ENCODE results near the gene SAMD13.

SAMD13 gene, protein sequence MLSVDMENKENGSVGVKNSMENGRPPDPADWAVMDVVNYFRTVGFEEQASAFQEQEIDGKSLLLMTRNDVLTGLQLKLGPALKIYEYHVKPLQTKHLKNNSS
- 0 reads per million in 2 donors for total RNA-seq

DNA sequence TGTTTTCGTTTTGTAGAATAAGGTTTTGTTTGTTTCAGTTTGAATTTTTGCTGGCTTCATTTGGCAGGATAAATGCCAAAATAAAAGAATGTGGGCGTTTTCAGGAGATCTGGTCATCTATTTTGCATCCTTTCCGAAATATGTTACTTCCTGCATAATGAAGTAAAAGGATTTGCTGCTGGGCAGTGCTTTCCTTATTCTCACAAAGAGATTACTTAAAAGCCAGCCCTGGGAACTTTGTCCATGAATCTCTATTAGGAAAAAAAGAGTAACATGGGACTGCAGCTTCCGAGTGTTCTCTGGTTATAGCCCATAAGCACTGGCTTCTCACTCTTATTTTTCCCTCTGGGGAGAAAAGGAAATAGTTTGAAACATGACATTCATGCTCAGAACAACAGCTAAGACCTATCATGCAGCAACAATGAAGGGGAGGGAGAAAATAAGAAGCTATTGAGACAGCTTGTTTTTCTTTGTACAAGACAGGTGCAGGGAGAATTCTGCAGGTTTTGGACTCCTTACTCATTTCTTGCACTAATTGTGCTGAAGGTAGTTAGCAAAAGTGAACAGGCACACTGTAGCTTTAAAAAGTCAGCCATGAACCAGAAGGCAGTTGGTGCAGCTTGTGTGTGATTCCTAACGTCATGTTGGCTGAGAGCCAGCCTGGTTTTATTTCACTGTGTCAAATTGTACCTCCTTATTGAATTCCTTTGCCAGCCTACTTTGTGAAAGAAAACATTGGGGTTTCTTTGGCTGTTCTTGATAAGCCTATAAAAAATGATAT lies at the start of gene SAMD13:
Gene SAMD13, plus strand, starts transcription at position 705 of the 781 bp plus-strand sequence. CDS start 1,527 bp downstream, outside the sequence.
- DNase-seq, result peak in 1 of 5 experiments; percentile 81

DNA sequence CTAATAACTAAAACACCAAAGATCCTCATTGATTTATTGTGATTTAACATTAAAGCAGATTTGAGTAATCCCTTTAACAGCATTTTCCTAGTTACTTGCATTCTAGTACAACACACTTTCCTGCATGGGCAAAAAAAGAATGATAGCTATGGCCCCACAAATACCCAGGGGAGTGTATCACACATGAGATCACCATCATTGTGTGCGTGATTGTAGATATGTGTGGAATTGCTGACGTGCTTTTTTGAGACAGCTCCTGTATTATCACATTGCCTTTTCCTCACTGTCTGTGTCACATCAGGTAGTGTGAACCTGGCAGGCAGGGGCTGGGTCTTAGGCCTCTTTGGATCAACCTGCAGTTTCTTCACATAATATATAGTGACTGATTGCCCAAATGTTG lies 48.5 kb upstream of the SAMD13 start:
- no peak for DNase-seq

DNA sequence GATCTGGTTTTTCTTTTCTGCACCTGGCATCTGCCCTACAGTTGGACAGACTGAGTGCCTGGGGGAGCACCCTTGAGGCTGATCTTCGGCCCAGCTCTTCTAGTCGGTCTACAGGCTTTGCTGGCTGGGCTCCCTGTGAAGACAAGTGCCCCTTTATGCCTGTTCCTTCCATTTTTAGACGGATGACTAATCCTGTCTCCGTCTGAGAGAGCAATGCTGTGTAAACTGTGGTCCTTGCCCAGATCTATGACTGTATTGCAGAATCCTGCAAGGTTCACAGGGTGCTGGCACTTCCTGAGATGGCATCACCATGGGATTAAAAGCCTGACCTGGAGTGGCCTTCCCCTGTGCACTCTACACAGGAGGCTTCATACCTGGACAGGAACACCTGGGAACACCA lies 47.6 kb upstream of the SAMD13 start:
- no peak for DNase-seq

DNA sequence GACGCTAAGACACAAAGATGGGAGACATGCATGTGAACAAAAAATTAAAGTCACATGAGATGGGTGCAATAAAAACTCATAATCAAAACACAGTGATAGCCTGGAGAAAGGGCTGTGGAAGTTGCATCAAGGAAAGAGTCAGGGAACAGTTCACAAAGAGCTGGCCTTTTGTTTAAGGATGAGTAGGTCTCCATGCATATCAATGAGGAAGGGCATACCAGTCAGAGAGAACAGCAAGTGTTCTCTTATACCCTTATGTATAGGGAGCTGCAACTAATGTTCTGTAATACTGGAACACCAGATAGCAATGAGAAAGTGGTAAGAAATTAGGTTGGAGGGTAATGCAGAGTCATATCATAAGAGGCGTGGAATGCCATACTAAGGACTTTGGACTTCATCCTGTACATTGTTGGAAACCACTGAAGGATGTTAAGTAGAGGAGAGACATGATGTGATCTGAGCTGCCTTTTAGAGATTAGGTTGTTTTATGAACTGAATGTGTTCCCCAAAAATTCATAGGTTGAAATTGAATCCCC lies 46.7 kb upstream of the SAMD13 start:
- DNase-seq, result no peak

DNA sequence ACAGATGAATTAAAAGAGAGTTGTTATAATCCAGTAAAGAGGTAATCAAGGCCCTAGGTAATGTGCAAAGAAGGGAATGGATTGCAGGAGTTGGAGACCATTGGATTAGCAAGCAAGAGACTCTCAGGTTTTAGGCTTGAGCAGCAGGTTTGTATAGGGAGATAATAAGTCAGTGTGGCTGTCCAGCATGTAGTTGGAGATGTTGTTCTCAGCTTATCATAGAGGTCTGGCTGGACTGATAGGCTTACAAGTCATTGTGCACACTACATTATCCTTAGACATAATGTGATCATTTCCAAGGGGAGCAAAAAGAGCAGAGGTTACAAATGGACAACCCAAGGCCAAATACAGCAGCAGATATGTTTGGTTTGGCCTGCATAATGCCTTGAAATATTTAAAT lies 45.9 kb upstream of the SAMD13 start:
- no peak for DNase-seq

DNA sequence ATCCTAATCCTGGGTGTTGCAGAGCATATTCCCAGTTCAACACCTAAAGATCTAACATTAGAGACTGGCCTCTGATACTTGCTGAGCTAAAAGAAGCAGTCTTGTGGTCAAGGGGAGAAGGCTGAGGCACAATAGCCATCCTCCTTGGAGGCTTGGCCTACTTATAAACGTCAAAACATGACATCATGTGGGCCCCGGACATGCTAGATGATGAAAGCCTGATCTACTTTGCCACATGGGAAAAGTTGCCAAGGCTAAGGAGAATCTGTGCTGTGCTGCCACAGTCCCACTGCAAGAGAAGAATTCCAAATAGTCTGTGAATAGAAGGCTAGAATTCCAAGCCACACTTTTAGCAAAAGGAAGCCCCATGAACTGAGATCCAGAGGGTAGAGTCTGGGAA lies 43.9 kb upstream of the SAMD13 start:
- no peak for DNase-seq

DNA sequence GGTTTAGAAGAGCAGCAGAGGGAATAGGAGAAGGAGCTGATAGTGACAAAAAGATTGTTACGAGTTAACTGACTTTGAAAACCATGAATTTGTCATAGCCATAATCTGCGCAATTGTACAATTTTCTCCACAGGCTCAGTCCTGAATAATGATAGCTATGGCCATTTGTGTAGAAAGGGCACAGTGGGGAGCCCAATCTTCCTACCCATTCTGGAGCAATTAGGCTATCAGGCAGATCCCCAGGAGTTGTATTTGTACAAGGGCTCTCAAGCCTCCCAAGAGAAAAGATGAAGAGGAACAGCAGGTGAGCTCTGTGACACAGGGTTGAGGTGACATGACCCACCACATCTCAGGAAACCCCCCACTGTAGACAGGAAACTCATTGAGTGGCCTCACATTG lies 42.1 kb upstream of the SAMD13 start:
- DNase-seq, result no peak

DNA sequence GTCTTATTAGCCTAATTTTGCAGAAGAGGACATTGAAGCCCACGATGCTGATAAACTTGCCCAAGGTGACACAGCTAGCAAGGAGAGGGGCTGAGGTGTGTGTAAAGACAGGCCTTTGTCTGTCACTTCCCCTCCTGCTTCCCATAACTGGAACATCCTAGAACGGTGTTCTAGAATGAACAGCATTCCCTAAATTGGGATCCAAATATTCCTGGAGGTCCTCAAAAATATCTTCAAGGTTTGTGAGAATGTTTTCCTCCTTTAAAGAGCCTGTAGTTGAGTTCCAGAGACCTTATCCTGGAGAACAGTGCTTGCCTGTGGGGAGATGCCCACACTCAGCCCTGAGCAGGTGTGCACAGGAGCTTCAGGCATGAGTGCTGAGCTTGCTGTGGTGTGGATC lies 41.5 kb upstream of the SAMD13 start:
- DNase-seq, result no peak

DNA sequence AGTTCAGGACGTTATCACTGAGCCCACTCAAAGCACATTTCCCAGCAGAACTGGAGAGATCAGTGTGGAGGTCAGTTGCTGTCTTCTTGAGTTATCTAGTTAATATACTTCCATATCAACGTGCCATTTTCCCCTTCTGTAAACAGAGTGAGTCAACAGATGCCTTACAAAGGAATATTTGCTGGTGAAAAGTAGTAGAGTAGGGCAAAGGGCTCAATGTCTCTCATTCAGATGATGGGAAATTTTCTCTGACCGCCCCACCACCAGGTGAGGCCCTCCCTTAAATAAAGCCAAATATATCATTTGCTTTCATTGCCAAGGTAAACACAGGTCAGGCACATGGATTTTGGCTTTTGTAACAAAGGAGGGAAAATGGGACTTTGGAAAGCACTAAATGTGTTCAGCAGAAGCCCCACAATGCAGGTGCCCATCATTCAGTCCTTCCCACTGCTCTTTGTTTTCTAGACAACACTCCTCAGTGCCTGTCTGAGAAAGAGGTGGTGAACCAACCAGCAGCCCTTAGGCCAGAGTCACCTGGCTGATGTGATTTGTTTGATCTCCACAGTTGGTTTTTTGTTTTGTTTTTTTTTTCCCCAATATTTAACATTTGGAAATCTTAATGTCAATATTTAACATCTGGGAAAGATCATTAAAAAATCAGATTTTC lies 40.5 kb upstream of the SAMD13 start:
- no peak for DNase-seq

DNA sequence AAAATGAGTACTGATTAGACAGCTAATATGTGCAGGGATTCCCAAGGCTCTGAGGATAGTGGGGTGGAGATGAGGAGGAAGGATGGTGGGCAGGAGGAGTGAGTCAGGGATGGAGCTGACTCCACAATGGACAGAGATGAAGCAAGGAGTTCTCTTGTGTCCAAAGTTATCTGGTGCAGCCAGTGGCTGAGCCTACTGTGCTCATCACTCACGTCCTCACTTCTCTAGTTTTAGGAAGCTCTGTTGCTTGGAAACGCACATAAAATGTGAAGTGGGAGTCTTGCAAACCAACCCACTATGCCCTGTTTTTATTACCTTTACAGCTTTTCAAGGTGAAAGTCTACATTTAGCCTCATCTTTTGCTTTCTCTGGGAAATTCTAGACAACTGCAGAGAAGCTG lies 36.5 kb upstream of the SAMD13 start:
- no peak for DNase-seq

DNA sequence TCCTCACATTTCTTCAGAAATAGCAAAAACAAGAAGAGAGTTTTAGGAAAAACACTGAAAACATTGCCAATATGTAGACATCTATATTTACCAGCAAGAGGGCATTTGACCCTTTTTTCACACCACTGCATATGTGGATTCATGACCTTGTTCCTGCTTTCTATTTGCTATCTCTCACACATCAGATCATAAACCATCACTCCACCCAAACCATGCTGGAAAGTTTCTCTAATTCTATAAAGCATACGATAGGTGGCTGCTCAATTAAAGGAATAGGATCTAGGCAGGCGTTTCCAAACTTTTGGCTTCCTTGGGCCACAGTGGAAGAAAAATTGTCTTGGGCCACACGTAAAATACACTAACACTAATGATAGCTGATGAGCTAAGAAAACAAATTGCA lies 35.6 kb upstream of the SAMD13 start:
- no peak for DNase-seq

DNA sequence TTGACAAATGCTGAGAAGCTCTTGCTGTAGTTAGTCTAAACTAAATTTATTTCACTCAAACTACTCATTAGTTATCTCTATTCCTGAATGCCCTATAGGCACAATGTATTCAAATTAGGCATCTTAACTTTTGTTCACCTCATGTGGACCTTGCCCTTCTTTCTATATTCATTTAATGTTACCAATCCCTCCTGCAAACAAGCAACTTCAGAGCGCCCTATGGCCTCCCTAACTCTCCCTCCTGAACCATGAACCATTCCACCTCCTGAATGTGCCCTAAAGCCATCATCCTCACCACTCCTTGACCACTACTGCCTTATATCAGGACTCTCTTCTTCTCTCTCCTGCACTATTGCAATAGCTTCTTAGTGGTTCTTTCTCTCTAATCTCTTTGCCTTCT lies 34.8 kb upstream of the SAMD13 start:
- no peak for DNase-seq

DNA sequence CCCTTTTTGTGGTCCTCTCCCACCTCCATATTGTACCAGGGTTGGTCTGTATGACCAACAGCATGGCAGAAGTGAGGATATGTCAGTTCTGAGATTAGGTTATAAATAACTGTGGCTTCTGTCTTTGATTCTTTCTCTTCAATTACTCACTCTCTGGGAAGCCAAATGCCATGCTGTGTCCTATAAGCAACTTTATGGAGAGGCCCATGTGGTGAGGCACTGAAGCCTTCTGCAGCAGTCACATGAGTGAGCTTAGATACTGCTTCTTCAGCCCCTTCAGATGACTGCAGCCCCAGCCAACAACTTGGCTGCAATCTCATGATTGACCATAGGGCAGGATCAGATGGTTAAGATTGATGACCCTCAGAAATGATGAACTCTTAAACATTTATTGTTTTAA lies 34.0 kb upstream of the SAMD13 start:
- DNase-seq, result no peak

DNA sequence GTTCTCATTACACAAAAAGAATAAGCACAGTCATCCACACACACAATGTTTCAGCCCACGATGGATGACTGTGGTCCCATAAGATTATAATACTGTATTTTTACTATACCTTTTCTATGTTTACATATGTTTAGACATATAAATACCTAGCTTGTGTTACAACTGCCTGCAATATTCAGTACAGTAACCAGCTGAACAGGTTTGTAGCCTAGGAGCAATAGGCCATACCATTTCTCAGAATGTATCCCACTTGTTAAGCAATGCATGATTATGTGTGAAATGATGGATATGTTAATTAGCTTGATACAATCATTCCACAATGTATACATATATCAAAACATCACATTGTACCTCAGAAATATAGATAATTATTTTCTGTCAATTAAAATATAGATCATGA lies 33.2 kb upstream of the SAMD13 start:
- no peak for DNase-seq

DNA sequence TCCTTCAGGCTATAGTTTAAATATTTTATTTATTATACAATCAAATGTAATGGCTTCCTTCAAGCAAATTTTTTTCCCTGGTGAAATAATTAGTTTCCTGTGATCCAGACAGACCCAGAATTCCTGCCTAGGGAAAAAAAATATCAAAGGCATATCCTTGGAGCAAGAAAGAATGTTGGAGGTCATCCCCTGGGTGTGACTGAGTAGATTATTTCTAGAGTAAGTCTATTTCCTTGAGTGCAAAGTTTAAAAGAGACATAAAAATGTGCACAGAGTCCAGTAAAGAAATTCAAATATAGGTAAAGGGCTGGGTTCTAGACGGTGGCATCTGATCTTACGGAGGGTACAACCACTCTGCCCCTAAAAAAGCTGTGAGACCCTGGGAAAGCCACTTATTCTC lies 32.2 kb upstream of the SAMD13 start:
- no peak for DNase-seq

DNA sequence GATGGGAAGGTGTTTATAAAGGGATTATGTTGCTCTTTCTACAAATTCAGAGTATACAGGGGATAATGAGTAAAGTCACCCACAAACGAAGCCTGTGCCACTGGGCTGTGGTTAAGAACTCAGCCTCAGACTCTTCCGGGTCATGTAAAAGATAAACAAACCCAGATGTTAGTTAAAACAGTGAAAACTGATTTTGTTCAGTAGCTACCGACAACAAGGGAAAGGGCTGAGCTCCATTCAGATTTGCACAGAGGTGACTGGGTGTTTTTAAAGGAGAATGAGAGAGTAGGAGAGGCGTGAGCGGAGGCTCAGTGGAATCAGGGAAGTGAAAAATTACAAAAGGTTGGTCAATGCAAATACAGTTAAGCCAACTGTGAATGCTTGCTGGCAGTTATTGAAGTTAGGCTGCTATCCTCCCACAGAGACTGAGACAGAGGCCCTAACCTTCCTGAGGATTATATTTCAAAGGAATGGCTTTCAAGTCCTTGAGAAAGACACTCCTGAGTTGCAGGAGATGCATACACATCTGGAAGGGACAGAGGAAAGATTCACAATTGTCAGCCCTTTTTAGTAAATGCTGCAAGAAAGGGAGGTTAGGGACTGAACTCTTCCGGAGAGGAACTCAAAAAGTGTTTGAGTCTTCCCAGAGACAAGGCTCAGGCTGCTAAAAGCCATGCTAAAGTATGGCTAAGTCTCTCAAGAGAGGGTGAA lies 29.9 kb upstream of the SAMD13 start:
- DNase-seq, result peak in 1 of 5 experiments; percentile 58

DNA sequence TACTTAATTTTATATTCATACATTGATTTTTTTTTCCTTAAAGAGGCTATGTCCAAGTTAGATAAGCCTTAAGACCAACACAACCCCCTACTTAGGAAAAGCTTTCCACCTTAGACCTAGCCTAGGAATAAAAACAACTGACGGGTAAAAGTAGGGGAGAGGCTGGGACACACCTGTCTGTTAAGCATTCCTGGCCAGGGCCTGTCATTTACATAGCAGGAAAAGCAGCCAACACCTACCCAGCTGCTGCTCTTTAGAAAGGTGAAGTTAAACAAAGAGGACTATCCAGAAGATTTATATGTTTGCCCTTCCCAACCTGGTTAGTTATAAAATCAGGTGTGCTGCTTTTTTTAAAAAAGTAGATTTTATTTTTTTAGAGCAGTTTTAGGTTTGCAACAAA lies 29.1 kb upstream of the SAMD13 start:
- DNase-seq, result no peak

DNA sequence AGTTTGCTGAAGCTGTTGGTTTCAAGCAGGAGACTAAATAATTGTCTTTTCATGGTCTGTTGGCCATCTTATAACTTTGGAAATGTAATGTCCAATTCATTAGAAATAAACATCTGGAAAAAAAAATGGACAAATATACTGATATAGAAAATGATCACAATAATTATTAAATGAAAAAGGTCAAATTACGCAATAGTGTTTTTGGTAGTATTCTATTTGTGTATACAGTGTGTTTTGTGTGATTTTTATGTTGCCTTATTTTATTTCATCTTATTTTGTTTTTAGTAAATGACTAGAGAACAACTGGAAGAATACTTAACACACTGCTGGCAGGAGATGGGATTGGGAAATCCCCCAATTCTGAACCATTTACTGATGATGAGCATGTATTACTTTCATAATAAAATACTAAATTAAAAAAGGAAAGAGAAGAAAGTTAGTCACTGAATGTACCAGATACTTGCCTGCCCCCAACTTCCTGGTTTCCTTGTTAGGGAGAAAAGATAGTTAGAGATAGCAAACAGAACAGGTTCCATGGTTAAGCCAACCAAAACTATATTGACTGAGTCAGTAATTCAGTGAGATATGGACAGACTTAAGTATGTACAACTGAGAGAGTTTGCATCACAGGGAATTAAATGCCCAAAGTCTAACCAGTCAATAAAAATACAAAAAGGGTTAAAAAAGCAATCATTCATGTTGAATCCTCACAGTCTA lies 24.0 kb upstream of the SAMD13 start:
- no peak for DNase-seq

DNA sequence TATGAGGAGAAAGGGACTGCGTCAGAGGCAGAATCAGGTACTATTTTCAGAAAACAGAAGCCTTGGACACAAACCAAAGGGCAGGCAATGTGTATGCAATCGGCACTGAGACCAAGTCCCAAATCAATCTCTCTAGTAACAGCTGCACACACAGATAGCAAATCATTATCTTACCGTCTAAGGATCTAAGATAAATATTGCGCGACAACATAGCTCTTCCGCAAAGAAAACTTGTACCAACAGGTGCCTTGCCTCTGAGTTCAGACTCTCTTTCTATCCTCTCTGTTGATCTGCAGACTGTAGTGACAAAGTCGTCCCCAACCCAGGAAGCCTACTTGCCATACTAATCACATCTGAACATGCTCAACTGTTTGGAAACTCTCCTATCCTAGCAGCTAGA lies 22.6 kb upstream of the SAMD13 start:
- DNase-seq, result no peak

DNA sequence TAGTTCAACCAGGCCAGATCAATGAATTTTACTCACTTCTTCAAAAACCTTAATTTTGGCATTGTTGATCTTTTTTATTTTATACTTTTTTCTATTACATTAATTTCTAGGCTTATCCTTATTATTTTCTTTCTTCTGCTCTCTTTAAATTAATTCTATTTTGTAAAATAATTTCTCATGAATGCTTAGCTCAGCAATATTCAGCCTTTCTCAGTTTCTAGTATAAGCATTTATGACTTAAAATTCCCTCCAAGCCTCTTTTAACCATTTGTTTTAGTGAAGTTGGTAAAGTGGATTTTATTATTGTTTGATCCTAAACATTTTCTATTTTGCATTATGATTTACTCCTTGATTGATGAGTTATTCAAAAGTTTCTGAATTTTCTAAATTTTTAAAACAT lies 20.6 kb upstream of the SAMD13 start:
- DNase-seq, result no peak

DNA sequence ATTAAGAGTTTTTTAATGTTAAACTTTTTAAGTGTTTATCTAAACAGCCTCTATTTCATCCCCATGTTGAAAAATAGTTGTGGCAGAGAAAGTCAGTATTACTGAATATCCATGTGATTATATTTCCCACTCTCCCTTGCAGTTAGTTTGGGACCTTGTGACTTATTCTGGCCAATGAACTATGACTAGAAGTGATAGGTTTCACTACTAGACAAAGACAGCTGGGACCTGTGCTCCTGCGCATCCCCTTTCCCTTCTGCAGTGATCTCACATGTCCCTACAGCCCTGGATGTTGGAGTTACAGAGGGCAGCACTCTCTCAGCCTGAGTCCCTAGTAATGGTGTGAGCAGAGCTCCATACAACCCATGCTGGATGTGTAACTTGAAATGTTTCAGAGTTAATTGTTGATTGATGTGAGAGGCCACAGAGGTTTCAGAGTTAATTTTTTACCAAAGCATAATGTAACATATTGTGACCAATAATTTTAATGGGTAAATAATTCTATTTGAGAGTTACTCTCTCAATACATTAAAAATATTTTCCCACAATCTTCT lies 18.7 kb upstream of the SAMD13 start:
- DNase-seq, result no peak

DNA sequence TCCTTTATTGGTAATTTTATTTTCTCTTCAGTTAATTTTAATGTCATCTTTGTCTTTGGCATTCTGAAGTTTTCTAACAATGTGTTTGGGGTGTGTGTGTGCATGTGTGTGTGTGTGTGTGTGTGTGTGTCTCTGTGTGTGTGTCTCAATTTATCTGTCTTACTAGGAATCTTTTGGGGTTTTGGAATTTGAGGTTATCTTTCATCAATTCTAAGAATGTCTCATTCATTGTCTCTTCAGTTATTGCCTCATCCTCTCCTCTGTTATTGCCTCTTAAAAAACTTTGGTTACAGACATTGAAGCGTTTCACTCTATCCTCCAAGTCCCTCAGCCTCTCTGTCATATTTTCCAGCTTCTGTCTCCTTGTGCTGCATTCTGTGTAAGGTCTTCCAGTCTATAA lies 18.1 kb upstream of the SAMD13 start:
- no peak for DNase-seq
